Measurements from ENCODE around the gene SLCO2B1. TPM values are rescaled to one million over a fixed set of nuclear protein-coding genes. Genes with fewer than 3 reads are reported as not detected.

Gene SLCO2B1
- total RNA-seq, 1 donor from 2014 or later, result 81.1 TPM

Other genes with a start within 250 kb of the SLCO2B1 start
- gene XRRA1, start 202.0 kb upstream of the SLCO2B1 start, total RNA-seq, result 18.5 TPM
- gene SPCS2, start 201.8 kb upstream of the SLCO2B1 start, total RNA-seq, result 130 TPM
- 7.5 TPM for gene NEU3, start 162.2 kb upstream of the SLCO2B1 start, total RNA-seq
- gene OR2AT4, start 54.2 kb upstream of the SLCO2B1 start, total RNA-seq, result 2.0 TPM
- gene TPBGL, start 89.7 kb downstream of the SLCO2B1 start, total RNA-seq, result 0.31 TPM
- 70.8 TPM for gene ARRB1, start 200.6 kb downstream of the SLCO2B1 start, total RNA-seq
- 1,413 TPM for gene RPS3, start 248.4 kb downstream of the SLCO2B1 start, total RNA-seq